ENCODE data around the gene FALEC.

Gene FALEC

DNA sequence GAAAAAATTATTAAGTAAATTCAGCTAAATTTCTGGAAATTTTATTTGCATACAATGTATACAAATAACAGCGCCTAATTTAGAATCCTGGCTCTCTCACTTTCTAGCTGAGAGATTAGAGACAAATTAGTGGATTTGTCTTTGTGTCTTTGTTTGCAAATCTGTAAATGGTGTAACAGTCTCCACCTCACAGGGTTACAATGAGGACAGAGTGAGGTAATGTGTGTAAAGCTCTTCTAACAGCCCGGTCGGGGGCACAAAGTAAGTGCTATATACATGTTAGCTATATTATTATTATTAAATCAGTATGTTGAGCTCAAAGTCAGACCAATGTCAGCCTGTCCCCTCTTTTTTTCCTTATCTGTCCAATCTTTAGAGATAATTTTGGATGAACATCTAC is 28.7 kb downstream of the FALEC start:
- DNase-seq (ENCODE audit: low read depth in 2 of 2, low spot score in 1 of 2) = no peak

DNA sequence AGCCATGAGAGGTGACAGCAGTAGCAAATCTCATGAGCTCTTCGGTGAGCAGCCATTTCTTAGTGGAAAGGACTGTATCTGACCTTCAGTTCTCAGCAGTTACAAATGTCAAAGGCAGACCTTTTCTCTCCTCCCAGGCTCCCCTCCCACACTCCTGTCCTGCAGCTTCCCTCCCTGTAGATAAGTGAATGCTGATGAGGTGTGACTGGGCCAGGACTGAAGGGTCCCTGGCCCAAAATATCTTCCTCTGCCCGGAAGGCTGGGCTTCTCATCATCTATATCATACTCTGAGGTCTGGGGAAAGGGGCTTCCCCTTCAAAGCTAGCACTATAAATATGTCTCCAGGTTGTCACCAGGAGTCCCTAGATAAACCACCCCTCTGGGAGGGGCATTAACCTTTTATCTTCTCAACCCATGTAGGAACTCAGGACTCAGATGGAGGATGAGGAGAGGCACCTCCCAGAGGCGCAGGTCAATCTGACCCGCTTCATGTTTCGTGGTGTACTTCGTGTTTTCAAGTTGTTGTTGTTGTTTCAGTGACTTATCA is 30.0 kb downstream of the FALEC start:
- DNase-seq (ENCODE audit: low read depth in 2 of 2, low spot score in 1 of 2) = no peak

DNA sequence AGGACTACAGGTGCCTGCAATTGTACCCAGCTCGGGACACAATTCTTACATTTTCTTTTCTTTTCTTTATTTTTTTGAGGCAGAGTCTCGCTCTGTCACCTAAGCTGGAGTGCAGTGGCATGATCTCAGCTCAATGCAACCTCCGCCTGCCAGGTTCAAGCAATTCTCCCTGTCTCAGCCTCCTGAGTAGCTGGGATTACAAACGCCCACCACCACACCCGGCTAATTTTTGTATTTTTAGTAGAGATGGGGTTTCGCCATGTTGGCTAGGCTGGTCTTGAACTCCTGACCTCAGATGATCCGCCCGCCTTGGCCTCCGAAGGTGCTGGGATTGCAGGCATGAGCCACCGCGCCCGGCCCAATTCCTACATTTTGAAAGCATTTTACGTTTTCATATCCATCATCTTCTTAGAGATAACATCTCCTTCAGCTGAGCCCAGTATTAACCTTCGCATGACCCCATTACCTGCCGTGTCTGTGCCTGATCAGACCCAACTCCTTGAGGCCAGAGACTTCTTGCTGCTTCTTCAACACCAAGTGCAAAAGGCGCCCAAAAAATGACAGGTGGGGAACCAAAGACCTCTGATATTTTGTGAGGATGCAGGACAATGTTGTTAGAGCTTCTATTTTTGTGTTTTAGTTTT is 30.9 kb downstream of the FALEC start:
- DNase-seq (ENCODE audit: low read depth in 2 of 2, low spot score in 1 of 2) = no peak

DNA sequence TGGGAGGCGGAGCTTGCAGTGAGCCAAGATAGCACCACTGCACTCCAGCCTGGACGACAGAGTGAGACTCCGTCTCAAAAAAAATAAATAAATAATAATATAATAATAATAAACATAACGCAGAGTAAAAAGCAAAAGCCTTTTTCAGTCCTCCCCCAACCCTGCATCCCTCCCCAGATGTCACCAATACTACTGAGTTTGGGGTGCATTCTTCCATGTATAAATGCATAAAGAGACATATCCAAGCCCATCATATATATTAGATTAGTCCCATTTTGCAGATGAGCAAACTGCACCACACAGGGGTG is 32.7 kb downstream of the FALEC start:
- no peak for DNase-seq (ENCODE audit: low read depth in 2 of 2, low spot score in 1 of 2)

DNA sequence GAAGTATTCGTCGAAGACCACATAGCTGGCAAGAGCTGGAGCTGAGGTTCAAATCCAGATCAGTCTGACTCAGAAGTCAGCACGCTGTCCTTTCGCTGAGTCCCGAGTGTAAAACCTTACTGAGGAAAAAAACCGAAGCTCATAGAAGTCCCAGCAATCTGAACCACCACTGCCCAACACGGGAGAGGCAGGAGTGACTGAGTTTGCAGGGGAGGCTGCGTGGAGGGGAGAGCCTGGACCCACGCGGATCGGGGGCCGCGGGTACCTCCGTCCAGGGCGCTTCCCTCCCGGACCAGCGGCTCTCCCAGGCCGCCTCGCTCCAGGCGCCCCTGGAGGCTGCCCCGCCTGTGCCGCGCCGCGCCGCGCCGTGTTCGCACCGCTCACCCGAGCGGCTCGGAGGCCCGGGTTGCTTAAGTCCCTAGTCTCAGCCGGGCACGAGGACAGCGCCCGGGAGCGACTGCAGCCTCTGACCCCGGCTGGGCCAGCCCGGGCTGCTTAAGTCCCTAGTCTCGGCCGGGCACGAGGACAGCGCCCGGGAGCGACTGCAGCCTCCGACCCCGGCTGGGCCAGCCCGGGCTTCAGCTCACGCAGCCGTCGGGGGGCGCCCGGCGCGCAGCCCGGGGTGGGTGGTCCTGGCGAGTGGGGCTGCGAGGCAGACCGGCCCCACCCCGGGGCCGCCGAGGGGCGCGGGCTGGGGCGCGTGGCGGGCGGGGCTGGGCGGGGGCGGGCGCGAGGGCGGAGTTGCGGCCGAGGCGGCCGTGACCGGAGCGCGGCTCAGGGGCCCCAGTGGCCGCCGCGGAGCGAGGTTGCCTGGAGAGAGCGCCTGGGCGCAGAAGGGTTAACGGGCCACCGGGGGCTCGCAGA is 33.3 kb downstream of the FALEC start, which contains the start of gene ADAMTSL4:
Gene ADAMTSL4, plus strand, starts transcription at position 777 of the 864 bp plus-strand sequence. CDS start 2,881 bp downstream, outside the sequence.
- DNase-seq (ENCODE audit: low read depth in 2 of 2, low spot score in 1 of 2) = no peak

DNA sequence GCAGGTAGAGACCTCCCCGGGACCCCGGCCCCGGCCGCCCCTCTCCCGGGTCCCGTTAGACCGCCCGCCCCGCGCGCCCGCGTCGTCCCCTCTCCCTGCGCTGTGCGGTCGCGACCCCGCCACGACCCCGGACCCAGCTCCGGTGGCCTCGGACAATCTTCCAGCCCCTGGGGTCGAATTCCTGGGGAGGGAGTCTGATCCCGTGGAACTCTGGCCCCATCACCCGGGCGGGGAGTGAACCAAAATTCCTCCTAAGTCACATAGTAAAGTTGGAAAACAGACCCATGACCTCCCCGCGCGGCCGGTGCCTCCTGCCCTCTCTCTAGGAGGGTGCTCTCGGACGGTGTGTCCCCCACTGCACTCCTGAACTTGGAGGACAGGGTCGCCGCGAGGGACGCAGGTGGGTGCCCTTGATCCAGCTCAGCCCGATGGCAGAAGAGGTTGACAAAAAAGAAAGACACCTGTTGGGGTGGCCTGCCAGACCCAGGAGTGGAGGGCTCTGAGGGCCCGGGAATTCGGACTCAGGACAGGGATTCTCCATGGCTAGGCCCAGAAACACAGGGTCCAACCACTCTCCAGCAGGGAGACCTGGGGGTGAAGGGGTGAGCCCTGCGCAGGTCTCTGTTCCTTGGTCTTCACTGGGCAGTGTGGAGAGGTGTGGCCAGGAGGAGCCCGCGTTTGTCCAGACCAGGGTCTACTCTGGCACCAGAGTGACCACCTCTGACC is 34.1 kb downstream of the FALEC start:
- no peak for DNase-seq (ENCODE audit: low read depth in 2 of 2, low spot score in 1 of 2)

DNA sequence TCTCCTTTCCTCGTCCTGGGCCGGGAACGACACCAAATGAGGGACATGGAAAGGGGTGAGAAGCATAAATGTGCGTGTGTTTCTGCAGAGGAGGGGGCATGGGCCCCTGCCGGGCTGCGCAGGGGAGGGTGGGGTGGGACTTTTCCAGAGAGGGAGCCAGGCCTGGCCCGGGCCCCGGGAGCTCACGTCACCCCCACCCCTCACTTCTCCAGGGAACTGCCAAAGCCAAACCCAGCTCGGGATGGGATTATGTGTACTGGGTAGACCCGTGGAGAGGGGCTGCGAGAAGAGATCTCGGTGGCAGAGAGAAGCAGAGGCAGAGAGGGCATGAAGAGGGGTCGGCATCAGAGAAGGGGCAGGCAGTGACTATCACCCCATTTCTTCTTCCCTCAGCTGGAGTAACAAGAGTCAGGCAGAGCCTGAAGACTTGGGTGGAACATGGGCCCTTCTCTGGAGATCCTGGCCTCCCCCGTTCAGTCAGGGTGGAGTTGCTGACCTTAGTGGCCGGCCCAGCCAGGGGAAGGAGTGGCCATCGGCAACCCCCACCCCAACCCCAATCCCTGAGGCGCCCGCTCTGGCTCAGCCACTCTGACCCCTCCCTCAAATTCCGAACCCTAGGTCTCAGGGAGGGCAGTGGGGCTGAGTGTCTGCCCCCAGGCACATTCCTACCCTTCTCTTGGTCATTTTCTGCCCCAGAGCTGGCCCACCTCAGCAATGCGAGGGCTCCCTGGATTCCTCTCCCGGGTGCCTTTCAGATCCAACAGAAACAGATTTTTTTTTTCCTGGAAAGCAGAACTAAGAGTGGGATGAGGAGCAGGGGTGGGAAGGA is 34.9 kb downstream of the FALEC start:
- no peak for DNase-seq (ENCODE audit: low read depth in 2 of 2, low spot score in 1 of 2)

DNA sequence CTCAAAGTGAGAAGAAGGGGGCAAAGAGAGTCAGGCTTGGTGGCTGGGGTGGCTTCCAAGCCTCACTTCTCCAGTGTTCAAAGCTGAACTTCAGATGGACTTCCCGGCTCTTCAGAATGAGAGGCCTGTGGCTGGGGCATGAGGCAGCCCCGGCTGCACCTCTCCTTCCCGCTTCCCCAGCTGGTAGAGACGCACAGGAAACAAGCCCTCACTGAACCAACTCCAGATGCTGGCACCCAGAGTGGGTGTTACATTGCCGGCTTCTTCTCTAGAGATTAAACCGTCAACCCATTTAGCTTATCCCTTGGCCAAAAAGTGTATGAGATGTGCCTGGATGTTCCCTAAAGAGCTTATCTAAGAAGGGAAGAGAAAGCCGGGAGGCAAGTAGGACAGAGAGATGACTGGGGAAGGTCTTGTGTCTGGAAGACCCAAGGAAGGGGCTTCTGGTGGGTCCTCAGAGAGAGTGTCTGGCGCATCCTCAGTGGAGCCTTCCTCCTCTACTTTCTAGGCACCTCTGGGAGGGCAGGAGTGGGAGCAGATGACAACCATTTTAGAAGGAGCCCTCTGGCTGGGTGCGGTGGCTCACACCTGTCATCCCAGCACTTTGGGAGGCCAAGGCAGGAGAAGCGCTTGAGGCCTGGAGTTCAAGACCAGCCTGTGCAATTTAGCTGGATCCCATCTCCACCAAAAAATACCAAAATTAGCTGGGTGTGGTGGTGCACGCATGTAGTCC is 35.7 kb downstream of the FALEC start:
- DNase-seq (ENCODE audit: low read depth in 2 of 2, low spot score in 1 of 2) = no peak

DNA sequence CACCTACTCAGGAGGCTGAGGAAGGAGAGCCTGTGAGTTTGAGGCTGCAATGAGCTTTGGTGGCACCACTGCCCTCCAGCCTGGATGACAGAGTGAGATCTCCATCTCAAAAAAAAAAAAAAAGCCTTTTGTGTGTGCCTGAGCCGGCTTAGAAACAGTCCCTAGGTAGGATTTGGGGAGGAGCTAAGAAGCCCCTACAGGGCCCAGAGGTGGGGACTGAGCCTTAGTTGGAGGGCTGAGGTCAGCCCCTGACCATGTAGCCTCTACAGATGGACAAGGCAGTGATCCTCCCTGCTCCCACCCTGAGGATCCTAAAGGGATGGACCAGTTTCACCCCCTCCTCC is 36.2 kb downstream of the FALEC start:
- DNase-seq (ENCODE audit: low read depth in 2 of 2, low spot score in 1 of 2) = no peak

DNA sequence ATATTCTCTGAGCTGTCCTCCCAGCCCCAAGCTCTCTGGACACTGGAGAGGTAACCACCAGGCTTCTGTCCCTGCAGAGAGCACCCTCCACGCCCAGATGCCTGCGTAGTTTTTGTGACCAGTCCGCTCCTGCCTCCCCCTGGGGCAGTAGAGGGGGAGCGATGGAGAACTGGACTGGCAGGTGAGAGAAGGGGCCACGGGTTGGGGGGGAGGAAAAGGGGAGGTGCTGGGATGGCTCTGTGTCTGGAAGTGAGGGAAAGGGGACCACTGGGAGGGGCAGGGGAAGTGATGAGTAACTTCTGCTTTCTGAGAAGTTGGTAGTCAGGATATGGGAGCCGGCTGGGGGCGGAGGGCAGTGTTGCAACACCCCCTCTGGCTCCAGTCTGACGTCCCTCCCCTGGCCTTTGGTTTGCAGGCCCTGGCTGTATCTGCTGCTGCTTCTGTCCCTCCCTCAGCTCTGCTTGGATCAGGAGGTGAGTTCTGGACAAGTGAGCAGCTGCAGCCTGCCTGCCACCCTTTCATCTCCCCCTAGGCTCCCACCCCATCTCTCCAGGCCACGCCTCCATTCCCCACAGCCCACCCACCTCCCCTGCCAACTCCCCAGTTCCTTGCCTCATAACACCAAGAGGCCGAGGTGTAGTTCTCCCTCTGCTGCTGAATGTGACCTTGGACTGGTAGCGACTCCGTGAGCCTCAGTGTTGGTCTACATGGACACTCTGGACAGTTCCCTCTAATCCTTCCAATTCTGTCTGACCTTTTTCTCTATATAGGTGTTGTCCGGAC is 36.8 kb downstream of the FALEC start:
- no peak for DNase-seq (ENCODE audit: low read depth in 2 of 2, low spot score in 1 of 2)

DNA sequence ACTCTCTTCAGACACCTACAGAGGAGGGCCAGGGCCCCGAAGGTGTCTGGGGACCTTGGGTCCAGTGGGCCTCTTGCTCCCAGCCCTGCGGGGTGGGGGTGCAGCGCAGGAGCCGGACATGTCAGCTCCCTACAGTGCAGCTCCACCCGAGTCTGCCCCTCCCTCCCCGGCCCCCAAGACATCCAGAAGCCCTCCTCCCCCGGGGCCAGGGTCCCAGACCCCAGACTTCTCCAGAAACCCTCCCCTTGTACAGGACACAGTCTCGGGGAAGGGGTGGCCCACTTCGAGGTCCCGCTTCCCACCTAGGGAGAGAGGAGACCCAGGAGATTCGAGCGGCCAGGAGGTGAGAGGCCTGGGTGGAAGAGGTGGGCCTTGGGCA is 37.3 kb downstream of the FALEC start:
- DNase-seq (ENCODE audit: low read depth in 2 of 2, low spot score in 1 of 2) = no peak

DNA sequence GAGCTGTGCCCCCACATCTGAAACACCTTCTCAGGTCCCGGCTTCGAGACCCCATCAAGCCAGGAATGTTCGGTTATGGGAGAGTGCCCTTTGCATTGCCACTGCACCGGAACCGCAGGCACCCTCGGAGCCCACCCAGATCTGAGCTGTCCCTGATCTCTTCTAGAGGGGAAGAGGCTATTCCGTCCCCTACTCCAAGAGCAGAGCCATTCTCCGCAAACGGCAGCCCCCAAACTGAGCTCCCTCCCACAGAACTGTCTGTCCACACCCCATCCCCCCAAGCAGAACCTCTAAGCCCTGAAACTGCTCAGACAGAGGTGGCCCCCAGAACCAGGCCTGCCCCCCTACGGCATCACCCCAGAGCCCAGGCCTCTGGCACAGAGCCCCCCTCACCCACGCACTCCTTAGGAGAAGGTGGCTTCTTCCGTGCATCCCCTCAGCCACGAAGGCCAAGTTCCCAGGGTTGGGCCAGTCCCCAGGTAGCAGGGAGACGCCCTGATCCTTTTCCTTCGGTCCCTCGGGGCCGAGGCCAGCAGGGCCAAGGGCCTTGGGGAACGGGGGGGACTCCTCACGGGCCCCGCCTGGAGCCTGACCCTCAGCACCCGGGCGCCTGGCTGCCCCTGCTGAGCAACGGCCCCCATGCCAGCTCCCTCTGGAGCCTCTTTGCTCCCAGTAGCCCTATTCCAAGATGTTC is 38.0 kb downstream of the FALEC start:
- no peak for DNase-seq (ENCODE audit: low read depth in 2 of 2, low spot score in 1 of 2)

DNA sequence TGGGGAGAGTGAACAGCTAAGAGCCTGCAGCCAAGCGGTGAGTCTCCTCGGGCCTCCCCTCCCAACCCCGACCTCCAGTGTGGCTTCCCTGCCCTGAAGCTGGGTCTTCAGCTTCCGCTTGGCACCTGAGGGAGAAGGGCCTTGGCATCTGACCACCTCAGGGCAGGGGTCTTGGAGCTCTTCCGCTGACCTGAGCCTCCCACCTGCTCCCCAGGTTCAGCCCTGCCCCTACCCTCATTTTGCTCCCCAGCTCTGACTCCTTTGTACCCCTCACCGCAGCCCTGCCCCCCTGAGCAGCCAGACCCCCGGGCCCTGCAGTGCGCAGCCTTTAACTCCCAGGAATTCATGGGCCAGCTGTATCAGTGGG is 38.5 kb downstream of the FALEC start:
- no peak for DNase-seq (ENCODE audit: low read depth in 2 of 2, low spot score in 1 of 2)

DNA sequence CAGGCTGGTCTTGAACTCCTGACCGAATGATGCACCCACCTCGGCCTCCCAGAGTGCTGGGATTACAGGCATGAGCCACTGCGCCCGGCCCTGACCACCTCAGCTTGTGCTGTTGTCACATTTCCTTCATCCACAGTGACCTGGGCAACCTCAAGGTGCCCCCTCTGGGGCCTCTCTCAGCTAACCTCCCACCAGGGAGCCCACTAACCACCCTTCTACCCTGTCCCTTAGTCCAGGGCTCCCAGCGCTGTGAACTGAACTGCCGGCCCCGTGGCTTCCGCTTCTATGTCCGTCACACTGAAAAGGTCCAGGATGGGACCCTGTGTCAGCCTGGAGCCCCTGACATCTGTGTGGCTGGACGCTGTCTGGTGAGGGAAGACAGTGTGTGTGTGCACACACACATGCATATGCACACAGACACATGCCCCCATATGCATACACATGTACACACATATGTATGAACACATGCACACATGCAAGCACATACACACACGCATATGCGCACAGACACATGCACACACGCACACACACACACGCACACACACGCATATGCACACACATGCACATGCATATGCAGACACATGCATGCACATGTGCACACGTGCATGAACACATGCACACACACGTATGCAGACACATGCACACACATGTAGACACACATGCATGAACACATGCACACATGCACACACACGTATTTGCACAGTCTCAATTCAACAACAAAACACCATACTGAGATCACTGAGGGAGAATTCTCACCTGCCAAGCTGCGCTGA is 39.8 kb downstream of the FALEC start:
- no peak for DNase-seq (ENCODE audit: low read depth in 2 of 2, low spot score in 1 of 2)

DNA sequence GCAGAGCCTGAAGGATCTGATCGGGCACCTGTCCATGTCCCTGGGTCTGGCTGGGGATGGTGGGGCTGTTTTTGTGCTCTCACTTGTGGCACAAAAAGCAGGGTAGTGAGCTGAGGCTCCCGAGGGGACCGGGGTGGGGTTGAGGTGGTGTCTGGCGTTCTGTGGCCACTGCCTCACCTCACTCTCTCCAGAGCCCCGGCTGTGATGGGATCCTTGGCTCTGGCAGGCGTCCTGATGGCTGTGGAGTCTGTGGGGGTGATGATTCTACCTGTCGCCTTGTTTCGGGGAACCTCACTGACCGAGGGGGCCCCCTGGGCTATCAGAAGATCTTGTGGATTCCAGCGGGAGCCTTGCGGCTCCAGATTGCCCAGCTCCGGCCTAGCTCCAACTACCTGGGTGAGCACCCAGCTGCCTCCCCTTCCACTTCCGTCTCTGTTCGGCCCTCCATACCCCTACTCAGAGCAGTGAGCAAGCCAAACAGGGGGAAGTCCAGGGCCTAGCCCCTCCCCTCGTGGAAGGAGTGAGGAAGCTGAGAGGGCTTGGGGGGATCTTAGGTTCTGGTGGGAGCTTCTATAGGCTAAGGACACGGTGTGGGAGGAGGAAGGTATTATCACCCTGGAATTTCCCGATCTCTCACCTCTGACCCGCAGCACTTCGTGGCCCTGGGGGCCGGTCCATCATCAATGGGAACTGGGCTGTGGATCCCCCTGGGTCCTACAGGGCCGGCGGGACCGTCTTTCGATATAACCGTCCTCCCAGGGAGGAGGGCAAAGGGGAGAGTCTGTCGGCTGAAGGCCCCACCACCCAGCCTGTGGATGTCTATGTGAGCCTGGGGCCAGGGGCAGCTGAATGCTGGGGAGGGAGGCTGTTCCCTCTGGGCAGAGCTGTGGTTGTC is 40.7 kb downstream of the FALEC start:
- no peak for DNase-seq (ENCODE audit: low read depth in 2 of 2, low spot score in 1 of 2)

DNA sequence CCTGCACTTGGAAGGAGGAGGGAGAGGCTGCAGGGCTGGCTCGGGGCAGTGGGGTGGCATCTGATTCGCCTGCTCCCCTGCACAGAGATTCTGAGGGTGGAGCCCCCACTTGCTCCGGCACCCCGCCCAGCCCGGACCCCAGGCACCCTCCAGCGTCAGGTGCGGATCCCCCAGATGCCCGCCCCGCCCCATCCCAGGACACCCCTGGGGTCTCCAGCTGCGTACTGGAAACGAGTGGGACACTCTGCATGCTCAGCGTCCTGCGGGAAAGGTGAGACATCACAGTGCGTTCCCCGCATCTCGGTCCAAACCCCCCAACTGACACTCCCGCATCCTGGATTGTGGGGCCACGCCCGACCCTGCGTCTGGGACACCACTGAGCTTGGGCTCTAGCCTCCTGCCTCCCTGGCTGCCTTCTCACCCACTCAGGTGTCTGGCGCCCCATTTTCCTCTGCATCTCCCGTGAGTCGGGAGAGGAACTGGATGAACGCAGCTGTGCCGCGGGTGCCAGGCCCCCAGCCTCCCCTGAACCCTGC is 41.6 kb downstream of the FALEC start:
- no peak for DNase-seq (ENCODE audit: low read depth in 2 of 2, low spot score in 1 of 2)

DNA sequence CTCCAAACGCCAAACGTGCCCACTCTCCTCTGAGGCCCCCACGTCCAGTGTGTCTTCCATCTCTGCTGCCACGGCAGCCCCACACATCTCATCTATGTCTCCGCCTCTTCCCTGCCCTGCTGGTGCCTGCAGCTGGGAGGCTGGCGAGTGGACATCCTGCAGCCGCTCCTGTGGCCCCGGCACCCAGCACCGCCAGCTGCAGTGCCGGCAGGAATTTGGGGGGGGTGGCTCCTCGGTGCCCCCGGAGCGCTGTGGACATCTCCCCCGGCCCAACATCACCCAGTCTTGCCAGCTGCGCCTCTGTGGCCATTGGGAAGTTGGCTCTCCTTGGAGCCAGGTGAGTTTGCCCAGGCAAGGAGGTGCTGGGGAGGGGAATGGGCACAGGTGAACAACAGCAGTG is 42.3 kb downstream of the FALEC start:
- DNase-seq (ENCODE audit: low read depth in 2 of 2, low spot score in 1 of 2) = no peak
